HepG2 (cell line): ENCODE data around the gene AKT3.

Experiments used
- EP300 ChIP-seq, 3 experiments: sonication (generic) in 1 of 3; formaldehyde crosslinking in 1 of 3; IDR thresholded peaks; 2 replicates each; pipeline versions ENCODE4 v1.5.1 to v1.6.1; 2011 to 2020; ENCODE audit warnings: low read depth in 2 of 3, low read length in 2 of 3, borderline replicate concordance in 1 of 3, improper control_type of control experiment in 1 of 3, mild to moderate bottlenecking in 1 of 3, missing genetic modification reagents in 1 of 3, moderate library complexity in 1 of 3
- EZH2 ChIP-seq: conservative IDR thresholded peaks from 2 replicates; pipeline ENCODE4 v1.6.1; 2012; ENCODE audit warnings: mild to moderate bottlenecking, low read depth, low read length, moderate library complexity
- FOXO4 ChIP-seq: sonication (generic); formaldehyde crosslinking; conservative IDR thresholded peaks from 2 replicates; pipeline ENCODE4 v1.8.1; 2023; ENCODE audit warnings: missing genetic modification reagents
- MAX ChIP-seq: IDR thresholded peaks from 2 replicates; pipeline ENCODE4 v1.6.1; 2012; ENCODE audit warnings: inconsistent platforms
- MYC ChIP-seq: sonication (generic); formaldehyde crosslinking; IDR thresholded peaks from 2 replicates; pipeline ENCODE4 v1.9.0; 2021; ENCODE audit warnings: missing genetic modification reagents, borderline replicate concordance
- POLR2A ChIP-seq, 2 experiments: IDR thresholded peaks; 2 replicates each; pipeline ENCODE4 v1.6.1; 2011; ENCODE audit warnings: low read depth in 2 of 2, low read length in 2 of 2, mild to moderate bottlenecking in 1 of 2, moderate library complexity in 1 of 2; ENCODE audit not compliant: insufficient read depth in 1 of 2
- SOX5 ChIP-seq: IDR thresholded peaks from 2 replicates; pipeline ENCODE4 v1.6.1; 2016; ENCODE audit warnings: borderline replicate concordance
- SP1 ChIP-seq, 2 experiments: fragments of 450-650 bp in 1 of 2; sonication (generic) in 1 of 2; formaldehyde crosslinking in 1 of 2; IDR thresholded peaks; 2 replicates each; pipeline versions ENCODE4 v1.4.0 to v1.6.1; 2016 to 2020; ENCODE audit warnings: missing genetic modification reagents in 1 of 2
- TMF1 ChIP-seq: sonication (generic); formaldehyde crosslinking; IDR thresholded peaks from 2 replicates; pipeline ENCODE4 v1.8.1; 2022; ENCODE audit warnings: low read depth, missing genetic modification reagents
- ZNF510 ChIP-seq: sonication (generic); formaldehyde crosslinking; IDR thresholded peaks from 2 replicates; pipeline ENCODE4 v1.4.0; 2020; ENCODE audit warnings: low read depth, mild to moderate bottlenecking, missing genetic modification reagents
- ZNF569 ChIP-seq: sonication (generic); formaldehyde crosslinking; IDR thresholded peaks from 2 replicates; pipeline ENCODE4 v1.5.0; 2020; ENCODE audit warnings: mild to moderate bottlenecking, missing genetic modification reagents, moderate library complexity, borderline replicate concordance
- TF ChIP-seq, protein P1 (sequence below): sonication (generic); formaldehyde crosslinking; IDR thresholded peaks from 2 replicates; pipeline ENCODE4 v1.5.0; 2020; ENCODE audit warnings: mild to moderate bottlenecking, missing genetic modification reagents, moderate library complexity
- TF ChIP-seq, protein P2 (sequence below), 2 experiments: sonication (generic) in 1 of 2; formaldehyde crosslinking in 1 of 2; IDR thresholded peaks; 2 replicates each; pipeline versions ENCODE4 v1.5.1 to v1.6.1; 2011 to 2020; ENCODE audit warnings: borderline replicate concordance in 1 of 2, low read depth in 1 of 2, low read length in 1 of 2, mild to moderate bottlenecking in 1 of 2, missing genetic modification reagents in 1 of 2, moderate library complexity in 1 of 2
- TF ChIP-seq, protein P3 (sequence below): sonication (generic); formaldehyde crosslinking; conservative IDR thresholded peaks from 2 replicates; pipeline ENCODE4 v1.4.0; 2020; ENCODE audit warnings: mild to moderate bottlenecking, missing genetic modification reagents, moderate library complexity

GRCh38 chr1:243483071-243483771 lies 366.8 kb downstream of the AKT3 start:
- TF ChIP-seq, protein P1, sequence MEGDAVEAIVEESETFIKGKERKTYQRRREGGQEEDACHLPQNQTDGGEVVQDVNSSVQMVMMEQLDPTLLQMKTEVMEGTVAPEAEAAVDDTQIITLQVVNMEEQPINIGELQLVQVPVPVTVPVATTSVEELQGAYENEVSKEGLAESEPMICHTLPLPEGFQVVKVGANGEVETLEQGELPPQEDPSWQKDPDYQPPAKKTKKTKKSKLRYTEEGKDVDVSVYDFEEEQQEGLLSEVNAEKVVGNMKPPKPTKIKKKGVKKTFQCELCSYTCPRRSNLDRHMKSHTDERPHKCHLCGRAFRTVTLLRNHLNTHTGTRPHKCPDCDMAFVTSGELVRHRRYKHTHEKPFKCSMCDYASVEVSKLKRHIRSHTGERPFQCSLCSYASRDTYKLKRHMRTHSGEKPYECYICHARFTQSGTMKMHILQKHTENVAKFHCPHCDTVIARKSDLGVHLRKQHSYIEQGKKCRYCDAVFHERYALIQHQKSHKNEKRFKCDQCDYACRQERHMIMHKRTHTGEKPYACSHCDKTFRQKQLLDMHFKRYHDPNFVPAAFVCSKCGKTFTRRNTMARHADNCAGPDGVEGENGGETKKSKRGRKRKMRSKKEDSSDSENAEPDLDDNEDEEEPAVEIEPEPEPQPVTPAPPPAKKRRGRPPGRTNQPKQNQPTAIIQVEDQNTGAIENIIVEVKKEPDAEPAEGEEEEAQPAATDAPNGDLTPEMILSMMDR (CRISPR knock-in tag), result 0 out of 2 replicates have a peak, but pooled peaks have one; percentile 21
- TF ChIP-seq, protein P2, sequence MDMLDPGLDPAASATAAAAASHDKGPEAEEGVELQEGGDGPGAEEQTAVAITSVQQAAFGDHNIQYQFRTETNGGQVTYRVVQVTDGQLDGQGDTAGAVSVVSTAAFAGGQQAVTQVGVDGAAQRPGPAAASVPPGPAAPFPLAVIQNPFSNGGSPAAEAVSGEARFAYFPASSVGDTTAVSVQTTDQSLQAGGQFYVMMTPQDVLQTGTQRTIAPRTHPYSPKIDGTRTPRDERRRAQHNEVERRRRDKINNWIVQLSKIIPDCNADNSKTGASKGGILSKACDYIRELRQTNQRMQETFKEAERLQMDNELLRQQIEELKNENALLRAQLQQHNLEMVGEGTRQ (IDR thresholded peaks at IDR 0.05; ENCODE audit: low read depth, low read length), result no peak
- TF ChIP-seq, protein P2 (CRISPR knock-in tag; IDR thresholded peaks at IDR 0.05; ENCODE audit: borderline replicate concordance), result no peak
- no peak for TF ChIP-seq POLR2A (IDR thresholded peaks at IDR 0.05; ENCODE audit: insufficient read depth in 1 of 2, low read depth in 2 of 2, low read length in 2 of 2)
- no peak for TF ChIP-seq ZNF569 (CRISPR knock-in tag)
- no peak for TF ChIP-seq EP300 (IDR thresholded peaks at IDR 0.05; ENCODE audit: low read depth in 2 of 2, low read length in 2 of 2)
- no peak for TF ChIP-seq EP300 (CRISPR knock-in tag; IDR thresholded peaks at IDR 0.05; ENCODE audit: borderline replicate concordance)
- TF ChIP-seq, protein P3, sequence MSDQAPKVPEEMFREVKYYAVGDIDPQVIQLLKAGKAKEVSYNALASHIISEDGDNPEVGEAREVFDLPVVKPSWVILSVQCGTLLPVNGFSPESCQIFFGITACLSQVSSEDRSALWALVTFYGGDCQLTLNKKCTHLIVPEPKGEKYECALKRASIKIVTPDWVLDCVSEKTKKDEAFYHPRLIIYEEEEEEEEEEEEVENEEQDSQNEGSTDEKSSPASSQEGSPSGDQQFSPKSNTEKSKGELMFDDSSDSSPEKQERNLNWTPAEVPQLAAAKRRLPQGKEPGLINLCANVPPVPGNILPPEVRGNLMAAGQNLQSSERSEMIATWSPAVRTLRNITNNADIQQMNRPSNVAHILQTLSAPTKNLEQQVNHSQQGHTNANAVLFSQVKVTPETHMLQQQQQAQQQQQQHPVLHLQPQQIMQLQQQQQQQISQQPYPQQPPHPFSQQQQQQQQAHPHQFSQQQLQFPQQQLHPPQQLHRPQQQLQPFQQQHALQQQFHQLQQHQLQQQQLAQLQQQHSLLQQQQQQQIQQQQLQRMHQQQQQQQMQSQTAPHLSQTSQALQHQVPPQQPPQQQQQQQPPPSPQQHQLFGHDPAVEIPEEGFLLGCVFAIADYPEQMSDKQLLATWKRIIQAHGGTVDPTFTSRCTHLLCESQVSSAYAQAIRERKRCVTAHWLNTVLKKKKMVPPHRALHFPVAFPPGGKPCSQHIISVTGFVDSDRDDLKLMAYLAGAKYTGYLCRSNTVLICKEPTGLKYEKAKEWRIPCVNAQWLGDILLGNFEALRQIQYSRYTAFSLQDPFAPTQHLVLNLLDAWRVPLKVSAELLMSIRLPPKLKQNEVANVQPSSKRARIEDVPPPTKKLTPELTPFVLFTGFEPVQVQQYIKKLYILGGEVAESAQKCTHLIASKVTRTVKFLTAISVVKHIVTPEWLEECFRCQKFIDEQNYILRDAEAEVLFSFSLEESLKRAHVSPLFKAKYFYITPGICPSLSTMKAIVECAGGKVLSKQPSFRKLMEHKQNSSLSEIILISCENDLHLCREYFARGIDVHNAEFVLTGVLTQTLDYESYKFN (CRISPR knock-in tag), result no peak
- TF ChIP-seq MAX, result no peak
- no peak for TF ChIP-seq FOXO4
- no peak for TF ChIP-seq MYC (CRISPR knock-in tag)
- no peak for TF ChIP-seq SP1 (IDR thresholded peaks at IDR 0.05)
- no peak for TF ChIP-seq SP1 (CRISPR knock-in tag; IDR thresholded peaks at IDR 0.05)
- no peak for TF ChIP-seq ZNF510 (CRISPR knock-in tag)
- no peak for TF ChIP-seq SOX5 (CRISPR knock-in tag)
- TF ChIP-seq TMF1 (CRISPR knock-in tag), result no peak
- TF ChIP-seq EZH2, result no peak
